Spleen (tissue), 7 donors: ENCODE data around the gene GJA1.

Source experiments
- CTCF ChIP-seq, 11 experiments: fragments of 200-600 bp in 7 of 11; fragments of 450-650 bp in 4 of 11; sonication (generic) in 4 of 11; IDR thresholded peaks in 8 of 11; conservative IDR thresholded peaks in 3 of 11; 1 replicate in 7 of 11; 2 replicates in 4 of 11; pipeline versions ENCODE4 v1.4.0 to v1.8.0; 2016 to 2021; ENCODE audit warnings: antibody characterized with exemption in 11 of 11, inconsistent platforms in 4 of 11, mild to moderate bottlenecking in 1 of 11
- POLR2AphosphoS5 ChIP-seq, 3 donors: sonication (generic); formaldehyde crosslinking; IDR thresholded peaks; one replicate each; pipeline ENCODE4 v1.5.1; 2017; ENCODE audit warnings: antibody characterized with exemption in 3 of 3
- donor health status: DM: no; HTN: no; CAD: no; lungs with moderate emphysema.
- donor health status: DM: no; HTN: no; CAD: no.
- donor health status: DM: no; HTN: no; CAD: no.

- TF ChIP-seq CTCF (IDR thresholded peaks at IDR 0.05 in 8 of 11, conservative IDR thresholded peaks at IDR 0.05 in 3 of 11): no peak
- TF ChIP-seq POLR2AphosphoS5 (IDR thresholded peaks at IDR 0.05): no peak
Observed at GRCh38 chr6:121439926-121440325, 4.5 kb downstream of the GJA1 start.
